ENCODE results near the gene LRFN5. TPM values are rescaled to one million over a fixed set of nuclear protein-coding genes. Genes with fewer than 3 reads are reported as not detected.

Gene LRFN5

GRCh38 chr14:41950428-41951151 lies 343.9 kb downstream of the LRFN5 start:
- Histone ChIP-seq H3K4ac (ENCODE audit: low read length) (no peak overlapping the region), H2BK15ac (ENCODE audit: low read length) (no peak overlapping the region), H3K18ac (ENCODE audit: low read length) (no peak overlapping the region), H2AFZ (ENCODE audit: low read length) (no peak overlapping the region), H3K27ac (replicated peaks; ENCODE audit: low read length) (no peak overlapping the region), H4K91ac (ENCODE audit: low read depth, low read length, poor library complexity) (no peak overlapping the region), H3K27me3 (ENCODE audit: control insufficient read depth in 3 of 3, insufficient read depth in 3 of 3, low read depth in 1 of 3, low read length in 3 of 3) (no peaks in the 10 kb centered on the region), H3K79me1 (ENCODE audit: low read depth, low read length) (no peaks in the 10 kb centered on the region), H2AK5ac (ENCODE audit: low read depth, low read length) (no peak overlapping the region), H4K8ac (ENCODE audit: low read depth, low read length) (no peak overlapping the region), H2BK120ac (ENCODE audit: low read depth, low read length) (no peak overlapping the region), H3K14ac (ENCODE audit: low read length) (no peak overlapping the region), H3K4me3 (ENCODE audit: low read length in 2 of 2) (no peak overlapping the region), H3K9ac (ENCODE audit: low read depth, low read length, poor library complexity) (no peak overlapping the region), H3K4me1 (ENCODE audit: control insufficient read depth in 2 of 2, insufficient read depth in 1 of 2, low read depth in 1 of 2, low read length in 2 of 2) (peaks cover 0 to 4% of the 10 kb centered on the region in 2 donors), H3K4me2 (ENCODE audit: insufficient read depth, low read length, poor library complexity, severe bottlenecking) (no peak overlapping the region), H3K23ac (ENCODE audit: low read depth, low read length, poor library complexity) (no peak overlapping the region), H3K36me3 (replicated peaks in 1 of 2; ENCODE audit: control insufficient read depth in 2 of 2, insufficient read depth in 2 of 2, low read length in 2 of 2) (no peaks in the 10 kb centered on the region), H2BK5ac (ENCODE audit: low read length) (no peak overlapping the region), H2BK12ac (ENCODE audit: low read length) (no peak overlapping the region), H3K9me3 (replicated peaks in 1 of 2; ENCODE audit: control insufficient read depth in 2 of 2, insufficient read depth in 1 of 2, low read depth in 1 of 2, low read length in 2 of 2) (no peaks in the 10 kb centered on the region)
- no peak for DNase-seq (ENCODE audit: low spot score)
- no CpG with 5 or more reads among the region's 7 CpGs for WGBS, 2 donors (ENCODE audit: extremely low coverage in 2 of 2, insufficient read length in 2 of 2, insufficient replicate concordance in 1 of 2)

Small RNAs within 50 kb of the gene (small RNA-seq; reads per million reads assigned to genes)
- gene RF00322 (ENCODE audit: insufficient read depth) = not detected
